Measurements from ENCODE around the gene TCEAL4.
"Not testable (repeated sequence)": the region's sequence is repeated elsewhere in the genome, so short reads cannot be mapped to it uniquely, and the experiment has no call there.

The TCEAL4 gene

GRCh38 chrX:103592295-103592694 is 7.0 kb downstream of the TCEAL4 start:
- DNase-seq (ENCODE audit: low read depth, low spot score) = not testable (repeated sequence)

DNA sequence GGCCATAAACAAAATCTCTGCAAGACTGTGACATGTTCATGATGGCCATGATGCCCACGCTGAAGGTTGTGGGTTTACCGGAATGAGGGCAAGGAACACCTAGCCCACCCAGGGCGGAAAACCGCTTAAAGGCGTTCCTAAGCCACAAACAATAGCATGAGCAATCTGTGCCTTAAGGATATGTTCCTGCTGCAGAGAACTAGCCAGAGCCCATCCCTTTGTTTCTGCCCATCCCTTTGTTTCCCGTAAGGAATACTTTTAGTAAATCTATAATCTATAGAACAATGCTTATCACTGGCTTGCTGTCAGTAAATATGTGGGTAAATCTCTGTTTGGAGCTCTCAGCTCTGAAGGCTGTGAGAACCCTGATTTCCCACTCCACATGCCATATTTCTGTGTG is 9.9 kb downstream of the TCEAL4 start:
- DNase-seq (ENCODE audit: low read depth, low spot score) = not testable (repeated sequence)

- DNase-seq (ENCODE audit: low read depth, low spot score) = no peak
Measured at GRCh38 chrX:103607364-103608305, 22.3 kb downstream of the TCEAL4 start, which contains the start of gene TCEAL3. TSS of gene TCEAL3 (plus strand) at chrX:103607963. CDS start at chrX:103609065, 1,102 bp downstream.

GRCh38 chrX:103608306-103608963 is 23.1 kb downstream of the TCEAL4 start:
- no peak for DNase-seq (ENCODE audit: low read depth, low spot score)

DNA sequence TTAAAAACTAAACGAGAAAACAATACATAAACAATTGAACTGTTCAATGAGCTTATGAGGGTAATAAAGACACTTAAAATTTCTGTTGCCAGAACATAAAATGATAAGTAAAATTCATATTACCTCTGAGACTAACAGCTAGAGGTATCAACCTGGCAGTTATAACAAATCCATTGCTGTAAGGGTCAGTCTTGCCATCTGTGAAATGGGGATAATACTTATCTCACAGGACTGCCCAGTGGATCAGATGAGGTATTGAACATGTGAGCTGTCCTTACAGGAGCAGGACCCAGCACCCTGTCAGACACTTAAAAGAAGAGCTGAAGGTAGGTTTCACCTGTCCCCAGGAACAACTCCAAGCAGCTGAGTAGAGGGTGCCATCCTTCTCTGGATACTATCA is 25.0 kb downstream of the TCEAL4 start:
- no peak for DNase-seq (ENCODE audit: low read depth, low spot score)

GRCh38 chrX:103613362-103613890 is 28.1 kb downstream of the TCEAL4 start:
- DNase-seq (ENCODE audit: low read depth, low spot score) = no peak

GRCh38 chrX:103614999-103615398 is 29.7 kb downstream of the TCEAL4 start:
- no peak for DNase-seq (ENCODE audit: low read depth, low spot score)

DNA sequence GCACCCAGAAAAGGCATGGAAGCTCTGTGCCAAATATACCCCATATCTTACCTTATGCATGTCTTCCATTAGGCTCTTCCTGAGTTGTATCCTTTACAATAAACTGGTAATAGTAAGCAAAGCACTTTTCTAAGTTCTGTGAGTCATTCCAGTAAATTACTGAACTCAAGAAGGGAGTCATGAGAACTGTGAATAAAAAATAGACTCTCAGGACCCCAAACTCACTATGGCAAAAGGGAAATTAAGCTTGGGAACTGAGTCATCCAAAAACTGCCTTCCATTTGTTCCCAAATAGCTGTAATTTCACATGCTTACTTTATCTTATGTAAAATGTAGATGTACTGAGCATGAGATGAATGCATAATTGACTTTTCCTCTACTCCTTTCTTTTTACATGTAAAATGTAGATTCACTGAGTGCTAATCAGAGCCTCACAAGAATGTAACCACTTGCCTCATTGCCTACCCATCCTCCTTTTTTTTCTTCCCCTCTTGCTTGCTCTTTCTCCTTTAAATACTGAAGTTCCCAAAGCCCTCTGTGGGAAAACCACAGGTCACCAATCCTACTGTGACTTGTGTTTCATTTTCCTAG is 30.6 kb downstream of the TCEAL4 start:
- DNase-seq (ENCODE audit: low read depth, low spot score) = no peak

DNA sequence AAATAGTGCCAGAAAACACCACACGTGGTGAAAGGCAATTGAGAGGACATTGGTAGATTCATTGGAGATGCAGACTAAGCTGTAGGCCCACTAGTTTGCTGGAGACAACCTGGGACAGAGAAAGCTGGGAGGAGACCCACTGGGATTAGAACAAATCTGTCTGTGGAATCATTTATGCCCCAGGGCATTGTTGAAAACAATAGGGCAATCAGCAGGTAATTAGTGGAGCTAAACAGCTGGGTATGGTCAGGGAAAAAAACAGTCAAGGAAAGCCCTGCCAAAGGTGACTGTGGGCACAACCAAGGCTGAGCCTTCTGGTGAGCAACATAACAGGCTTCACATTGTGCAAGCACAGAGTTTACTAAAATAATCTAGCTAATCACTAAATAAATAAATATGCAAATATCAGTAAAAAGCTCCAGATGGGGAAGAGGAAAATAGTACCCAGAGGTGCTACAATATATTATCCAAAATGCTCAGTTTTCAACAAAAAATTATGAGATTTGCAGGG is 31.4 kb downstream of the TCEAL4 start:
- no peak for DNase-seq (ENCODE audit: low read depth, low spot score)

DNA sequence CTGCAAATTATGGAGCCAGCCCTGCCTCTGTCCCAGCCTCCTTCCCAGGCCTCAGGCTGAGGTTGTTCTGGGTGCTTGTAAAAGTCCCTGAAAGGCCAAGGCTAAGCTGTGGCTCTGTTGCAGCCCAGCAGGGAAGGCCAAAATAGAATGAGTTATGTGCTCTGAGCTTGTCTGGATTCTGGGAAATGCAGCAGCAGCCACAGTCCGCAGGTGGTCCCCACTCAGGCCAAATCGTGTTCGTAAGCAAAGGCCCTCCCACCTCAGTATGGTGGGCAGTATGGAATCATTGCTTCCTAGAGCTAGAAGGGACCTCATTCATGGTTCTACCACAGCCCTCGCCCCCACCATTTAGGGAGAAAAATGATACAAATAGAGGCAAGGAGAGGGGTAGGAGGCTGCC is 38.8 kb downstream of the TCEAL4 start:
- no peak for DNase-seq (ENCODE audit: low read depth, low spot score)

GRCh38 chrX:103626855-103627254 is 41.5 kb downstream of the TCEAL4 start:
- DNase-seq (ENCODE audit: low read depth, low spot score) = no peak

DNA sequence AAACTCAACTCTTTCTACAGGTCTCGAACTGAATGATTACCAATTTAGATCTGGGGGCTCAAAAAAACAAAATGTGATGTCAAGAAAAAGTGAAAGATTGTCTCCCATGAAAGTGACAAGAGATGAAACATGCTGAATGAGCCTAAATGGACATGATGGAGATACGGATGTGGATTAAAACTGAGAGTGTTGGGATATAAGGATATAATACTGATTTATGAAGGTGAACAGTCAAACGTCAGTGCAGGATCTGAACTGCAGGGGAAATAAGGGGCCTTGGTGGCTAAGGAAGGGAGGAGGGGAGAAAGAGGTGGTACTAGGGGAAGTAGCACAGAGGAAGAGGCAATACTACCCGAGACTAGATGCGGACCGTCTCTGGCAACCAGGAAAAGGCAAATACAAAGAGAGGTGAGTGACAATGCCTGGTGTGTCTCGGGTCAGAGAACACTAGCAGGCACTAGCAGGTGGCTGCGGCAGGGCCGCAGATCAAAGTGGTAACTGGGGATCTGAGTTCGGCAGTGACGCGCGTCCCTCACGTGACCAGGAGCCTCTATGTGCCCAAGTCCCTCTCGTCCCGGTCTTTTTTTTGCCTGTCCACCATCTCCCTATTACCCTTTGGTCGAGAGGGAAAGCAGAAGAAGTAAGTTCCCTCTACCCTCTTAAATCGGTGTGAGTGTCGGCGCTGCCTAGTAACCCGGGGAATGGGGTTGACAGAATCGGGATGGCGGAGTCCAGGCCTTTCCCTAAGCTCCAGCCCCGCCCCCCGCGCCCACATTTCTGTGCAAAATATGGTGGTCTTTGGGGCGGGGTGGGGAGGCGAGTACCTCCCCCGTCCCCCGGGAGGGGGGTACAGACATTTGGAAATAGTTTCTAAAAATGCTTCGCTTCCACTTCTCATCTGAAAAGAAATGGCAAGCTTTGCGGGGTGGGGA is 43.3 kb downstream of the TCEAL4 start, which contains the start of gene TCEAL1:
Gene TCEAL1 (plus strand): TSS at position 590 of the 932 bp plus-strand sequence. CDS start 942 bp downstream, outside the sequence.
- DNase-seq (ENCODE audit: low read depth, low spot score) = no peak

DNA sequence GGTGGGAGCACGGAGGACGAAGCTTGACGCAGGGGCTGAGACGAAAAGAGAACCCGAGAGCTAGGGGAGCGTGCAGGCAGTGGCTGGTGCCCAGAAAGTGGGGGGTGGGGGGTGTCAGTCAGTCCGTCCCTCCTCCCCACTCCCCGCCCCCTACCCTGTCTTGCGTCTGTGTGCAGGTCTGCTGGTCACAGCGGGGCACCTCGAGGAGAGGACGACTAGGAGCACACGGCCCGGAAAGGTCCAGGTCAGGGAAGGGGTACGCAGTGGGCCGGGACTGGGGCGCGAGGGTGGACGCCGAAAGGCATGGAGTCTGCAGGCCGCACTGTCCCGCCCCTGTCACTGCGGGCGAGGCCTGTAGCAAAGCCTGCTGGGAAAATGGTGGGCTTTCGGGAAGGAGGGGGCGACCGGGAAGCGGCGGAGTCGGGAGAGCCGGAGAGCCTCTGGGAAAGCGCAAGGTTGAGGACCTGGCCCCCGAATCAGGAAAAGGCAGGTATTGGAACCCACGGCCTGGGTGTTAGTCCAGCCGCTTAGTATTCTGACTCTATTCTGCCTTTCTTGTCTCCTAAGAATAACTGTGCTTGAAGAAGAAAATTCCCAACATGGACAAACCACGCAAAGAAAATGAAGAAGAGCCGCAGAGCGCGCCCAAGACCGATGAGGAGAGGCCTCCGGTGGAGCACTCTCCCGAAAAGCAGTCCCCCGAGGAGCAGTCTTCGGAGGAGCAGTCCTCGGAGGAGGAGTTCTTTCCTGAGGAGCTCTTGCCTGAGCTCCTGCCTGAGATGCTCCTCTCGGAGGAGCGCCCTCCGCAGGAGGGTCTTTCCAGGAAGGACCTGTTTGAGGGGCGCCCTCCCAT is 44.2 kb downstream of the TCEAL4 start:
- DNase-seq (ENCODE audit: low read depth, low spot score) = peak; percentile 1

GRCh38 chrX:103630171-103630511 is 44.8 kb downstream of the TCEAL4 start:
- DNase-seq (ENCODE audit: low read depth, low spot score) = no peak

GRCh38 chrX:103631145-103631544 is 45.8 kb downstream of the TCEAL4 start:
- DNase-seq (ENCODE audit: low read depth, low spot score) = no peak

GRCh38 chrX:103635436-103635835 is 50.1 kb downstream of the TCEAL4 start:
- no peak for DNase-seq (ENCODE audit: low read depth, low spot score)

Measured in activated CD4-positive, CD25-positive, alpha-beta regulatory T cell treated with anti-CD3 and anti-CD28 coated beads, Interleukin-2, amount 50 U/mL, for 16 hours (primary cell).